Glomerular endothelial cell (primary cell): ENCODE measurements around the gene DSG4. TPM values are rescaled to one million over a fixed set of nuclear protein-coding genes. Genes with fewer than 3 reads are reported as not detected.
"Not testable (repeated sequence)": the region's sequence is repeated elsewhere in the genome, so short reads cannot be mapped to it uniquely, and the experiment has no call there.

ENCODE experiments used
- DNase-seq: peaks from one replicate; pipeline ENCODE4 v3.0.0-alpha.2; 2011; ENCODE audit warnings: low read depth, low spot score; ENCODE audit errors: extremely low read depth
- total RNA-seq: library from RNA; depleted of rRNA; stranded (reverse); fragments of >200 nt; gene quantifications from 2 replicates; pipeline ENCODE4 v1.2.3, GENCODE V29; 2015

DSG4 gene, protein sequence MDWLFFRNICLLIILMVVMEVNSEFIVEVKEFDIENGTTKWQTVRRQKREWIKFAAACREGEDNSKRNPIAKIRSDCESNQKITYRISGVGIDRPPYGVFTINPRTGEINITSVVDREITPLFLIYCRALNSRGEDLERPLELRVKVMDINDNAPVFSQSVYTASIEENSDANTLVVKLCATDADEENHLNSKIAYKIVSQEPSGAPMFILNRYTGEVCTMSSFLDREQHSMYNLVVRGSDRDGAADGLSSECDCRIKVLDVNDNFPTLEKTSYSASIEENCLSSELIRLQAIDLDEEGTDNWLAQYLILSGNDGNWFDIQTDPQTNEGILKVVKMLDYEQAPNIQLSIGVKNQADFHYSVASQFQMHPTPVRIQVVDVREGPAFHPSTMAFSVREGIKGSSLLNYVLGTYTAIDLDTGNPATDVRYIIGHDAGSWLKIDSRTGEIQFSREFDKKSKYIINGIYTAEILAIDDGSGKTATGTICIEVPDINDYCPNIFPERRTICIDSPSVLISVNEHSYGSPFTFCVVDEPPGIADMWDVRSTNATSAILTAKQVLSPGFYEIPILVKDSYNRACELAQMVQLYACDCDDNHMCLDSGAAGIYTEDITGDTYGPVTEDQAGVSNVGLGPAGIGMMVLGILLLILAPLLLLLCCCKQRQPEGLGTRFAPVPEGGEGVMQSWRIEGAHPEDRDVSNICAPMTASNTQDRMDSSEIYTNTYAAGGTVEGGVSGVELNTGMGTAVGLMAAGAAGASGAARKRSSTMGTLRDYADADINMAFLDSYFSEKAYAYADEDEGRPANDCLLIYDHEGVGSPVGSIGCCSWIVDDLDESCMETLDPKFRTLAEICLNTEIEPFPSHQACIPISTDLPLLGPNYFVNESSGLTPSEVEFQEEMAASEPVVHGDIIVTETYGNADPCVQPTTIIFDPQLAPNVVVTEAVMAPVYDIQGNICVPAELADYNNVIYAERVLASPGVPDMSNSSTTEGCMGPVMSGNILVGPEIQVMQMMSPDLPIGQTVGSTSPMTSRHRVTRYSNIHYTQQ
- not detected in 2 replicates for total RNA-seq

DNA sequence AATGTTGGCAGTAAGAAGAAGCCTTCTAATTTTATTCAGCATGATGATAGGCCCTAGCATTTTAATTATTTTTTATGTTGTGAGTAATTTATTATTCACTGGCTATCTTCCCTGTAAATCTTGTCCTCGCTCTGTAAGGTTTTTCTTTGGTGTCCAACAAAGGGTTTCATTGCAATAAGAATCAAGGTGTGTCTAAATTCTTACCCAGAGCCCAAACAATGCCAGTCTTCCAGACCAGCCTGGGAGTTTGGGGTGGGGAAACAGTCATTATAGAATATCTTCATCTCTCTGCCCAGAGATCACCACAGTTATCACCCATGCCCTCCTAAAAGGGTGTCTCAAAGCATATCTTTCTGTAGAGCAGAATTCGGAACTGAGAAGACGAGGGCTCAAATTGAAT is at the start of gene DSG4:
Gene DSG4 (plus strand): TSS at position 301 of the 400 bp plus-strand sequence. CDS start 135 bp downstream, outside the sequence.
- no peak for DNase-seq

DNA sequence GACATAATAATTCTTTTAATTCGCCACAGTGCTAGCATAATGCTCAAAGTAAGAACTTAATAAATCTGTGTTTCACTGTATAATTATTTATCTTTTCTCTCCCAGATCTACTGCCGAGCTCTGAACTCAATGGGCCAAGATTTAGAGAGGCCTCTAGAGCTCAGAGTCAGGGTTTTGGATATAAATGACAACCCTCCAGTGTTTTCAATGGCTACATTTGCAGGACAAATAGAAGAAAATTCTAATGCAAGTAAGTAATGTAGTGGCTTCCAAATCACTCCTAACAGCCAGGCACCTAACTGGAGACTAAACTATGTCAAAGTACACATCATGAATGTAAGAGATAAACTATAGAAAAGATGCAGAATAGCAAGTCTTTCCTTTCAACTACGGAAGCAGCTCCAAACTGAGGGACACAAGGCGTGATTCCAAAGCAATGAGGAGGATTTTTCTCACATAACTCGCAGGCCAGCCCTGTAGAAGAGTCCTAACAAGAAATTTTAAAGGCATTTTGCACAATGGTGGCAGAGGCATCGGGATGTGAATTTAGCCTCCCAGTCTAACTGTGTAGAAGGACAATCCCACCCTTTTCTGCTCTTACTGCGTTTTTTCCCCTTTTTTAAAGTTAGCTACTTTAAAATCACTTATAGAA is 46.7 kb upstream of the DSG4 start:
- DNase-seq: no peak

DNA sequence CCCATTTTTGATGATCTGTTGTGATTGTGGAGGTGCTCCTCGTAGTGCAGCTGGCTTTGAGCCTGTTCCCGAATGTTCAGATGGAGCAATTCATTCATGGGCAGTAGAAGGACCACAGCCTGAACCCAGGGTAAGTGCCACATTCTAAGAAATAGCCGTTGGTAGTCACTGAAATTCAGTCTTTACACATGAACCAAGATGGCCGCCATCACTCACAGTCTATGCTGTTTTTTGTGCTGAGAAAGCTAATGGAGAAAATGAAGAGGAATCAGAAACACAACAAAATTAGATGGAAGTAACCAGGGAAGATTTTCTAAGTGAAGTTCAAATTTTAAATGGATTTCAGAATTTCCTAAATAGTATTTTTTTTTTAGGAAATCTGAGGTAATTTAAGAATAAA is 33.1 kb upstream of the DSG4 start:
- DNase-seq: no peak

DNA sequence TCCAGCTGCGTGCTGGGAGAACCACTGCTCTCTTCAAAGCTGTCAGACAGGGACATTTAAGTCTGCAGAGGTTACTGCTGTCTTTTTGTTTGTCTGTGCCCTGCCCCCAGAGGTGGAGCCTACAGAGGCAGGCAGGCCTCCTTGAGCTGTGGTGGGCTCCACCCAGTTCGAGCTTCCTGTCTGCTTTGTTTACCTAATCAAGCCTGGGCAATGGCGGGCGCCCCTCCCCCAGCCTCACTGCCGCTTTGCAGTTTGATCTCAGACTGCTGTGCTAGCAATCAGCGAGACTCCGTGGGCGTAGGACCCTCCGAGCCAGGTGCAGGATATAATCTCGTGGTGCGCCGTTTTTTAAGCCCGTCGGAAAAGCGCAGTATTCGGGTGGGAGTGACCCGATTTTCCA is 23.2 kb upstream of the DSG4 start:
- DNase-seq: not testable (repeated sequence)

DNA sequence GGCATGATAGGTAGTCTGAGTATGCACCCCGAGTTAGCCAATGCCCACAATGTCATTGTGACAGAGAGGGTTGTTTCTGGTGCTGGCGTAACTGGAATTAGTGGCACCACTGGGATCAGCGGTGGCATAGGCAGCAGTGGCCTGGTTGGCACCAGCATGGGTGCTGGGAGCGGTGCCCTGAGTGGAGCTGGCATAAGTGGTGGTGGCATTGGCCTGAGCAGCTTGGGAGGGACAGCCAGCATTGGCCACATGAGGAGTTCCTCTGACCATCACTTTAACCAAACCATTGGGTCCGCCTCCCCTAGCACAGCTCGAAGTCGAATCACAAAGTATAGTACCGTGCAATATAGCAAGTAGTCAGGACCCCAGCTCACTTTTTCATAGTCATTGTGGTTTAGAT is 21.6 kb upstream of the DSG4 start:
- DNase-seq: no peak

DNA sequence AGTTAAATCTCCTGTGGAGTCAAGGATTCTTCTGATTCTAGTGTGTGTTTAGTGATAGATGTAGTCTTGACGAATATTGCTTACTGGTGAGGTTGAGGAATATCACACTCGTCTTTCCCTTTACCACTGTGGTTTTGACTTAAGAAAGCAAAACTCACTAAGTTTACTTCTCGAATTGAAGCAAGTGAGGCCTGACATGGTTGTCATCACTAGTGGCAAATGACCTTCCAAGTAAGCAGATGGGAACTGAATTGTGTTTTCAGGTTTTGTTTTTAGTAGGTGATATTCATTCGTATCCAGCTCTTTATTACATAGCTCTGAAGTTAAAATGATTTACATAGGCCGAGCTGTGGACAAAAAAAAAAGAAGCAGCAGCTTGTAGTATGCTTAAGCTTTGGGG is 20.6 kb upstream of the DSG4 start:
- no peak for DNase-seq

DNA sequence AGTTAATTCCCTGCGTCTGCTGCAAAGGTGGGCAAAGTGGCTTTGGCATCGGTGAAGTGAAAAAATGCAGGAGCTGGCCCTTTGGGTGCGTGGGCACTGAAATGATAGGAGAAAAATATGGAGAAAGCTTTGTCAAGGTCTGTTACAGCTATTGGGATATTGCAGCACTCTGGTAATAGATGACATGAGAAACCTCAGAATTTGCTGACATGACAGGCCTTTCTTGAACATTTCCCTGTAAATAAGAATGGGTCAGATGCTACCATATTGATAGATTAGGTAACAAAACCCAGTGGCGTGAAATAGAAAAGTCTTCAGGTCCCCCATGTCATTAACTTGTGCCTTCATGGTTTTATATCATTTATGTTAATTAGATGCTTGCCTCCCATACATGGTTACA is 12.4 kb upstream of the DSG4 start:
- no peak for DNase-seq

DNA sequence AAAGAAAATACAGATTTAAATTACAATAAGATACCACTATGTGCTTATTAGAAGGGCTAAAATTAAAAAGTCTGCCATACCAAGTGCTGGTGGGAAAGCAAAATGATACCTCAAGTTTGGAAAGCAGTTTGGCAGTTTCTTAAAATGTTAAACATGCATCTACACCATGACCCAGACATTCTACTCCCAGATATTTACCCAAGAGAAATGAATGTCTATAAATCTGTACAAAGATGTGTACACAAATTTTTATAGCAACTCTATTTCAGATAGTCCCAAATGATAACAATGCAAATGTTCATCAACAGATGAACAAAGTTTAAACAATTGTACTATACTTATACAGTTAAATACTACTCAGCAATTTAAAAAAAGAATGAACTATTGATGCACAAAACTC is 7.1 kb upstream of the DSG4 start:
- no peak for DNase-seq

DNA sequence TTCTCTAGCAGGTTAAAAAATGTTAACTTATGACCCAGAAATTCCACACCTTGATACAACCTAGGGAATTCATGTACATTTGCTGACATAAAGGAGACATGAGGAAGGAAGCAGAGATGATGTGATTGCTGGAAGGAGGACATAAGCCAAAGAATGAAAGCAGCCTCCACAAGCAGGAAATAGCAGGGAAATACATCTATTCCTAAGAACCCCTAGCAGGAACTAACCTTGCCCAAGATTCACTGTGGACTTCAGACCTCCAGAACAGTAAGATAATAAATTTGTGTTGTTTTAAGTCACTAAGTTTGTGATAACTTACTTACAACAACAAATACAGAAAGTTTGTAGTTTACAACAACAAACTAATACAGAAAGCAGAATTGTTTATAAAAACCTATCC is 4.6 kb upstream of the DSG4 start:
- no peak for DNase-seq

DNA sequence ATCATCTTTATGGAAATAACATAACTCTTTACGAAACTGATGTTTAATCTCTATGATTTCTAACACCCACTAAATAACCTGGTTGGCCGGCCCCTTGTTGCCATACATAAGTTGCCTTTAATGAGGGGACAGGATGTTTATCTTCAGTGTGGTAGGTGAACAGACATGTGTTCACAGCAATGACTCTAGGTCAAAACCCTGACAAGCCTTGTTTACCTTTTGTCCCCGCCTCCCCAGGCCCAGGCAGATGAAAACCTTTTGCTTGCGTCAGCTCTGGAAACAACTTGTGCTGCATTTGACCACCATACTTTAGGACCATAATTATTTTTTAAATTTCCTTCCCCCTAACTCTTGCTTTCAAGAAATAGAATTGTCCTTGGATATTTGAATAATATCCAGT is 2.9 kb upstream of the DSG4 start:
- no peak for DNase-seq

DNA sequence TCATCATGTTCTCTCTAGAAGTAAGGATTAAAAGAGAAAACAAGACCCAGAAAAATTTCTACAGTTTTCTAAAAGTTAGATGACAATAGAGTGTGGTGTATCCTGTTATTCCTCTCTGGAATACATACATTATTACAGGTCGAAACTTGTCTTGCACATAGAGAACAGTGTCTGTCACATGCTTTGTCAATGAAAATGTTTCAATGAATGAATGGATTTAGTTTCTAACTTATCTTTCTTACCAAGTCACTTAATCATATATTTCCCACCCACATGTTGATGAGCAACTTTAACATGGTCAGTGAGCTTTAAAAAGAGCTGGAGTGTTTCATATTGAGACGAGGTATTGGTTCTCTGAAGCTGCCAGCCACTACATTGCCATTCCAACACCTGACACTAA is 4.3 kb downstream of the DSG4 start:
- DNase-seq: no peak

DNA sequence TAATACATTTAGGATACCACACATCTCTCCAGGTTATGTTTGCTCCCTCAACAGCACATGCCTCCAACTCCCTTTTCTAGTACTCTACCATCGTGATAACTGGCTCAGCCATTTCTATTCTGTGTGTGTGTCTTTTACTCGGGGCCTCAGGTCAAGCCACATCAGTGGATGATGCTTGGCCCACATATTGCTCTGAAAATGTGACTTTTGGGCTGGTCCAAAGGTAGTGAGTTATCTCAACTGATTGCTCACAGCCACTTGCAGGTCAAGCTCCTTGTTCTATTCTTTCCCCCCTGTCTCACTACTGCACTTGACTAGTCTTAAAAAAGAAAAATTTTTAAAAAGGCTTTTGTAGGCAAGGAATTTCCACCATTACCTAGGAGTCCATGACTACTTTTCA is 5.5 kb downstream of the DSG4 start:
- no peak for DNase-seq

DNA sequence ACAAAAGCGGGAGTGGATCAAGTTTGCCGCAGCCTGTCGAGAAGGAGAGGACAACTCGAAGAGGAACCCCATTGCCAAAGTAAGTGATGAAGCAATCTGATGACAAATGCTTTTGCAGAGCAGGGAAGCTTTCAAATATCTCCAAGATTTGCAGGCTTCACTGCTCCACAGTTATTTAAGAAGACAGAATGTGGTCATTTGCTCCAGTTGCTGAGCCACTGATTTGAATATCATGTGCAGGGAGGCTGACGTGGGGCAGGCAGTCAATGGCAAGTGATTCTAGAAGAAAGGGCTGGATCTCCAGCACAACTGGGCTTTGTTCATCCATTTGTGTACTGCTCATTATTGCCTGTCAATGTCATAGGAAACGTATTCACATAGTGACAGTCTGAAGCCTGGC is 10.2 kb downstream of the DSG4 start:
- DNase-seq: no peak

DNA sequence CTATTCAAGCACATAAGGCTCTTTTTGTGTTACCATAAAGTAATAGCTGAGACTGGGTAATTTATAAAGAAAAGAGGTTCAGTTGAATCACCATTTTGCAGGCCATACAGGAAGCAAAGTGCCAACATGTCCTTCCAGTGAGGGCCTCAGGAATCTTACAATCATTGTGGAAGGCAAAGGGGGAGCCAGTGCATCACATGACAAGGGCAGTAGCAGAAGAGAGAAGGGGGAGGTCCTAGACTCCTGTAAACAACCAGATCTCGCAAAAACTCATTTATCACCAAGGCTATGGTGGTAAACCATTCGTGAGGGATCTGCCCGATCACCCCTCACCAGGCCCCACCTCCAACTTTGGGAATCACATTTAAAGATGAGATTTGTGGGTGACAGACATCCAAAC is 16.7 kb downstream of the DSG4 start:
- DNase-seq: no peak

DNA sequence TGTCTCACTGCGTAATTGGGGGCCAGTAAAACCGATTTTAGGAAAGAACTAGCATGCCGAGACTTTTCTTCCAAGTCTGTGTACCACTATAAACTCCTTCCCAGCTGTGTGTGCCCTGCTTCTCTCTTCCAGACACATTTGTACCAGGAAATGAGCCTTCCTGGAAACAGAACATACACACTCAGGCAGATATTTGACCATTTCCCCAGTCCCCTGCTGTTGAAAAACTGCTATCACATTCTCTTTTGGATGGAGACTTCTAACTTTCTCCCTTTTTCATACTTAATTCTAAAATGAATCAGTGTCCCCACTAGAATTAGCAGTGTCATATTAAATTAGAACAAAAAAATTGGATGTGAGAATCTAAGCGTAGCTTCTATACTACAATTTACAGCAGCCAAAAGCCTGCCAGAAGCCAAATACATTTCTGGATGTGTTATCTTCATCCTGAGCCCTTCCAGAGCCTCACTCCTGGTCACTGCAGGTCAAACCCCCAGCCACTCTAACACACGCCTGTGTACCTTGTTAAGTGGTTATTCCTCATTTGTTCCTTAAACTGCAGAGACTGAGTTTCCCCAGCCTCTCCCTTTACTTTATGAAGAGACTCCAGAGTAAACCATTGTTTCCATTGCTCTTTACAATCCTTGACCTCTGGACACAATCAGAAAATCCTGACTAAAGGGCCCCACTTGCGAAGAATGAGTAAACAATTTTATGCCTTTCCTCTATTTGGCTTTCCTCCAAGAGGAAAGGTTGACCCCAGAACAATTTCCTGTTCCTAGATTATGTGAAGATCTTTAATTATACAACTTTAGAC is 20.4 kb downstream of the DSG4 start:
- no peak for DNase-seq

DNA sequence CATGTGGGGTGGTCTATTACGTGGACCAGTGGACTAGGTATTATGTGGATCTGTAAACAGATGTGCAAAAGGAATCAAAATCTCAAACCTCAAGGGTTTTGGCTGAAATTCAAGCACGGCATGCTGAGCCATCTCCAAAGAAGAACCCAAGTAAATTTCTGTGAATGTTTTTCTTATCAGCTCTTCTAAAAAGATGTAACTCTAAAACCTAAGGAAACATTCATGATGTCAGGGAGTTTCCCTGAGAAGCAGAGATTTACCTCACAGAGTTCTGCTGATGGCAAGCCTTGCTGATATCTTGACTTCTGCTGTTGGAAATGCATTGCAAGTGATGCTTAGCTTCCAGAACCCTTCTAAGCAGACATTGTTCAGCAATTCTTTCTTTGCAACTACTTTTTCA is 21.6 kb downstream of the DSG4 start:
- DNase-seq: no peak

DNA sequence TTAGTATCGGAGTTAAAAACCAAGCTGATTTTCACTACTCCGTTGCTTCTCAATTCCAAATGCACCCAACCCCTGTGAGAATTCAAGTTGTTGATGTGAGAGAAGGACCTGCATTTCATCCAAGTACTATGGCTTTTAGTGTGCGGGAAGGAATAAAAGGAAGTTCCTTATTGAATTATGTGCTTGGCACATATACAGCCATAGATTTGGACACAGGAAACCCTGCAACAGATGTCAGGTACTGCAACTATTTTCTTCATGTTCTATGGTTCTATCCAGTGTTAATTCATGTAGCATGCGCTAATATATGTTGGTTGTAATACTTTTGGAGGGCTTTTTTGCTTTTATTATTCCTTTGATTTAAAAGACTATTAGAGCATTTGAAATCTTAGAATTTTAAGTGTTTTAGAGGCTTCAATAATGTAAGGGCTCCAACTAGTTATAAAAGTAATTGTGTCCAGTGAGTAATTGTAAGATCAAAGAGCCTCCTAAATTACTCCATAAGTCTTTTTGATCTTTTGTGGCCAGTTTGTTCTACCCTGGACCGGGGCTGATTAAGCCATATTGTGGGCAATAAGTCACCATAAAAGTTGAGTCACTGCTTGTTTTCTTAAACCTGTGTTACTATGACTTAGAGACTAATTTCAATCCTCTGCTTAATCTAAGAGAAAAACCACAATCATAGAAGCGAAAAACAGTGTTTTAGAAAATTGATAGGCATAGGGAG is 22.9 kb downstream of the DSG4 start:
- no peak for DNase-seq

DNA sequence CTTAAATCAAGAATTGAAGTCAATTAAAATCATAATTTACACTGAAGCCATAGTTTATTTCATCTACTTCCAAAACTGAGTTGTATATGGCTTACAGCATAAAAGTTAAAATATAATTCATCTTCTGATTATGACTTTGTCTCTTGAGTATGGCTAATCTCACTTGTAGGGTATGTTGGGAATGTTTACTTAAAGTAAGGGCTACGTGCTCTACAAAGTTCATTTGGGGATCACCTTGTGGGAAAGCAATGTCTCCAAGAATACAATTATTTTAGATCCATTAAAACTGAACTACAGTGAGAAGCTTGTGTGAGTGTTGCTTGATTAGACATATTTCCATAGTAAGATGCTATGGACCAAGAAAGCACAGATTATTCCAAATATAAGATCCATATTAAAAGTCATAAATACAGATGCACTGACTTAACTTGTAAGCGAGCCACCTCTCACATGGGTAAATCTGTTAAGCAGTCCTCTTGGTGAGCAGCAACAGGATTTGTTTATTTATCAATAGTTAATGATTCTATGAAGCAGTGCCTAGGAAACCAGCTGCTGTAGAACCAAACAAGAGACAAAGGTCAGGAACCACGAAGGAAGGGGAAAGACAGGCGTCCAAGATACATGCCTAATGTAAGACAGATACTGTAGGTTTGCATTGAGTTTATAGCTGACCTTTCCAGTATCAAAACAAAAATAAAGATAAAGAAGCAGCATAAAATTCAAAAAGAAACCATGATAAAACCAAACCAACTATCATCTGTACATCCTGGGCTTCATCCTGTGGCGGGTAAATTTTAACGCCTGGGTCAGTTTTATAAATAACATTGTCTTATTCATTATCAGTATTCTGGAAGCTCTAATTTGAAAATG is 24.8 kb downstream of the DSG4 start:
- no peak for DNase-seq

DNA sequence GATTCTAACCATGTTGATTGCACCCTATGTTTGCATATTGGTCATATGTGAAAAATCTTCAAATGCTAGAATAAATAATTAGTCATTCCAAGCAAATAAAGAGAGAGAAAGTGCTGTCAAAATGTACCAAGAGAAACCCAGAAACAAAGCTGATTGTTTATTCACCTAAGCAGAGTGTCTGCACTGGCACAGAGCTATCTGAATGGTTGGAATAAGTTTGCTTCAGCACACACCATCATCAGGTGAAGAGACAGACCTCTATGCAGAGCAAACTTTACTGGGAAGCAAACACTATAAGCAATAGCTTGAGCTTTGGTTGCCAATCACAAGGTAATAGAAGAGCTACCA is 25.4 kb downstream of the DSG4 start:
- no peak for DNase-seq
